ENCODE data around the gene CKAP5. TPM values are rescaled to one million over a fixed set of nuclear protein-coding genes. Genes with fewer than 3 reads are reported as not detected.
"Not testable (repeated sequence)": the region's sequence is repeated elsewhere in the genome, so short reads cannot be mapped to it uniquely, and the experiment has no call there.

Gene CKAP5
- total RNA-seq, 1 donor from 2014 or later: 169 TPM

GRCh38 chr11:46801694-46802470 lies 44.2 kb downstream of the CKAP5 start:
- H3K4me3 Mint-ChIP-seq: no peak overlapping the region
- no peaks in the 10 kb centered on the region for H3K9me3 Mint-ChIP-seq
- no peak for TF ChIP-seq CTCF (conservative IDR thresholded peaks at IDR 0.05)
- H3K27me3 Mint-ChIP-seq: no peaks in the 10 kb centered on the region
- H3K27ac Mint-ChIP-seq: no peak overlapping the region
- peaks cover 17% of the 10 kb centered on the region for H3K36me3 Mint-ChIP-seq
- H3K4me1 Mint-ChIP-seq (ENCODE audit: unreplicated experiment): no peaks in the 10 kb centered on the region
- DNase-seq (ENCODE audit: extremely low spot score, unreplicated experiment): no peak

GRCh38 chr11:46800177-46800576 lies 45.9 kb downstream of the CKAP5 start:
- no peak for TF ChIP-seq CTCF (conservative IDR thresholded peaks at IDR 0.05)
- Mint-ChIP-seq H3K4me3 (no peak overlapping the region), H3K36me3 (peaks cover 16% of the 10 kb centered on the region)

GRCh38 chr11:46799725-46800124 lies 46.4 kb downstream of the CKAP5 start:
- DNase-seq (ENCODE audit: extremely low spot score, unreplicated experiment); H3K4me3 Mint-ChIP-seq; H3K4me1 Mint-ChIP-seq (ENCODE audit: unreplicated experiment); H3K27me3 Mint-ChIP-seq; H3K27ac Mint-ChIP-seq; H3K9me3 Mint-ChIP-seq: not testable (repeated sequence)
- H3K36me3 Mint-ChIP-seq: peaks cover 16% of the 10 kb centered on the region

More at GRCh38 chr11:46800177-46800576, 45.9 kb downstream of the CKAP5 start:
- H3K4me1 Mint-ChIP-seq (ENCODE audit: unreplicated experiment): no peaks in the 10 kb centered on the region
- no peaks in the 10 kb centered on the region for H3K27me3 Mint-ChIP-seq
- no peak overlapping the region for H3K27ac Mint-ChIP-seq
- H3K9me3 Mint-ChIP-seq: no peaks in the 10 kb centered on the region
- no peak for DNase-seq (ENCODE audit: extremely low spot score, unreplicated experiment)

- TF ChIP-seq CTCF (conservative IDR thresholded peaks at IDR 0.05): no peak
- no peak overlapping the region for H3K27ac Mint-ChIP-seq
- peaks cover 55% of the 10 kb centered on the region for H3K36me3 Mint-ChIP-seq
- no peaks in the 10 kb centered on the region for H3K4me1 Mint-ChIP-seq (ENCODE audit: unreplicated experiment)
- H3K27me3 Mint-ChIP-seq: no peaks in the 10 kb centered on the region
- no peak for DNase-seq (ENCODE audit: extremely low spot score, unreplicated experiment)
- no peaks in the 10 kb centered on the region for H3K9me3 Mint-ChIP-seq
- H3K4me3 Mint-ChIP-seq: no peak overlapping the region
These were observed 67.7 kb downstream of the CKAP5 start for GRCh38 chr11:46778416-46778815.

GRCh38 chr11:46776878-46777277 lies 69.2 kb downstream of the CKAP5 start:
- H3K27ac Mint-ChIP-seq: no peak overlapping the region
- H3K9me3 Mint-ChIP-seq: no peaks in the 10 kb centered on the region
- H3K36me3 Mint-ChIP-seq: peaks cover 59% of the 10 kb centered on the region
- no peaks in the 10 kb centered on the region for H3K4me1 Mint-ChIP-seq (ENCODE audit: unreplicated experiment)
- H3K4me3 Mint-ChIP-seq: no peak overlapping the region
- no peak for TF ChIP-seq CTCF (conservative IDR thresholded peaks at IDR 0.05)
- no peak for DNase-seq (ENCODE audit: extremely low spot score, unreplicated experiment)
- H3K27me3 Mint-ChIP-seq: no peaks in the 10 kb centered on the region

GRCh38 chr11:46769636-46770221 lies 76.4 kb downstream of the CKAP5 start:
- Mint-ChIP-seq H3K4me1 (ENCODE audit: unreplicated experiment) (no peaks in the 10 kb centered on the region), H3K27ac (no peak overlapping the region), H3K27me3 (no peaks in the 10 kb centered on the region), H3K4me3 (no peak overlapping the region), H3K9me3 (no peaks in the 10 kb centered on the region), H3K36me3 (peaks cover 23% of the 10 kb centered on the region)
- TF ChIP-seq CTCF (conservative IDR thresholded peaks at IDR 0.05): no peak
- no peak for DNase-seq (ENCODE audit: extremely low spot score, unreplicated experiment)
